ENCODE measurements around the gene CCDC146.
"Not testable (repeated sequence)": the region's sequence is repeated elsewhere in the genome, so short reads cannot be mapped to it uniquely, and the experiment has no call there.

The CCDC146 gene

DNA sequence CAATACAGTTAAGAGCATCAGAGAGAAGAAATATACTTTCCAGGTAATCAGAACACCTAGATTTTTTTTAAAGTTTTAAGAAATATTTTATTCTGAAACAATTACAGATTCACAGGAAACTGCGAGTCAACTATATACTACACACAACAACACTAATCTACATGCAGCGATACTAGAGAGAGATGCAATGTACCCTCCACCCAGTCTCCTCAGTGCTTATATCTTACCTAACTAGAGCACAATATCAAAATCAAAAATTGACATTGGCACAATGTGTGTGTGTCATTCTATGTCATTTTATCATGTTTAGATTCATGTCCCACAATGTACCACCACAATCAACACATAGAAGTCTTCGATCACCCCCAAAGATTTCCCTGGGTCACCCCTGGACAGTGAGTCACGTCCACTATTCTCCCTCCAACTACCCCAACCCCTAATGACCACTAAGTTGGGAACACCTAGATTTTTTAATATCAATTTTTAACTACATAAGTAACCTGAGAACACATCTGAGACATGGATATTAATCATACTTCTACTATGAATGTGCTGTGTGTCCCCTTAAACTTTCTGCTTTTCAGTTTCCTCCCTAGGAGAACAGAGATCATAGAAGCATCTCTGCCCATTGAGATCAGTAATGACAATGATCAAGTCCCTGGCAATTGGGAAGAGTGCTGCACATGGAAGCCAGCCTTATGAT, 207.2 kb downstream of the CCDC146 start:
- DNase-seq, result no peak

- peak; percentile 41 for DNase-seq
Measured at GRCh38 chr7:77330169-77330882, 207.9 kb downstream of the CCDC146 start.

DNA sequence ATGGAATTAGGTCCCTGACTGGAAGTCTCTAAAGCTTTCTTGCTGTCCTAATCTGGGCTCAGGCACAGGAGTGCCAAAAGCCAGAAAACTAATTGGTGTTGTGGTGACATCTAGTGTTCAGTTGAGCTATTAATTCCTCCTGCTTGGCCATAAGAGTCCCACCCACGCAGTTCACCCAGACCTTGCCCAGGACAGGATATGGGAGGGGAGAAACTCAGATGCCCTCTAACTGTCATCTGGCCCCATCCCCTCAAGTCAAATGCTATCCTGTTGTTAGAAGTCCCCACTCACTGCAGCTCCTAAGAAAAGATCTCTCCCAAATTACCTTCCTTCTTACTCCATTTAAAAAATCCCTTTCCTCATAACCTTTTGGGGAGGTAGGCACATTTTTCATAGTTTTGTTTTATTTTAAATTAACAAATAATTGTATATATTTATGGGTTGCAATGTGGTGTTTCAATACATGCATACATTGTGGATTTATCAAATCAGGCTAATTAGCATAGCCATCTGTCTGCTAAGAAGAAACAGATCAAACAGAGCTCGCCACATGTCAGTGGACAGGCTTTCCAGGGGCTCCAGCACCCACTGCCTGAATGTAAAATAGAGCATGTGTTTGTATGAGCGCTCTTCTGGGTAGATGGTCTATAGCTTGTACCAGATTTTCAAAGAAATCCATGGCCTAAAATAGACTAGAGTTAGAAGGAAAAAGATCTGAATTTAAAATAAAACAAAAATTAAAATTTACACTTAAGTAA, 209.7 kb downstream of the CCDC146 start:
- DNase-seq, result peak; percentile 80

- DNase-seq, result not testable (repeated sequence)
Measured at GRCh38 chr7:77334039-77334438, 211.6 kb downstream of the CCDC146 start.

- no peak for DNase-seq
Measured at GRCh38 chr7:77335581-77335980, 213.2 kb downstream of the CCDC146 start.

- DNase-seq, result no peak
Measured at GRCh38 chr7:77337456-77337990, 215.1 kb downstream of the CCDC146 start.

DNA sequence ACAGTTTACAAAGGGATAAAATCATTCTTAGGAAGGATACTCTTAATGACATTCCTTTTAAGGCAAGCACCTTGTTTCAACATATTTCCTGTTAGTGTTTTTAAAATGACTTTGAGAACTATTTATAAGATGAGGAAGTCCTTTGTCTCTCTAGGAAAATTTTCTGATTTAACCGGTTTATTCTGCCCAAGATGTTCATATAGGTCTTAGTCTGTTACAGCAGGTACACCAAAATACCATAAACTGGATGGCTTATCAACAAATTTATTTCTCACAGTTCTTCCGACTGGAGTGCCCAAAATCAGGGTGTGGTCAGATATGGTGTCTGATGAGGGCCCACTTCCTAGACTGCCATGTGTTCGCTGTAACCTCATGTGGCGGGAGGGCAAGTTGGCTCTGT, 215.8 kb downstream of the CCDC146 start:
- DNase-seq, result no peak

- DNase-seq, result no peak
Measured at GRCh38 chr7:77338883-77339629, 216.6 kb downstream of the CCDC146 start.

DNA sequence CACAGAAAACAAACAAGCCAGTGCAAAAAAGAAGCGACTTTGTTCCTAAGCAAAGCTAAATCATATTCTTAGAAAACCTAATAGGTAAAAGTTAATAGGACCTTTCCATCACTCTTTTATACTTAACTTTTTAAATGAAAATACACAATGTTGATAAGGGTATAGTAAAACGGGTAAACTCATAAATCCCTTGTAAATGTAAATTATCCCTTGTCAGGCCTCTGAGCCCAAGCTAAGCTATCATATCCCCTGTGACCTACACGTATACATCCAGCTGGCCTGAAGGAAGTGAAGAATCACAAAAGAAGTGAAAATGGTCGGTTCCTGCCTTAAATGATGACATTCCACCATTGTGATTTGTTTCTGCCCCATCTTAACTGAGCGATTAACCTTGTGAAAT, 217.3 kb downstream of the CCDC146 start:
- DNase-seq, result no peak
